Measurements from ENCODE around the gene MACF1.
"Not testable (repeated sequence)": the region's sequence is repeated elsewhere in the genome, so short reads cannot be mapped to it uniquely, and the experiment has no call there.

Gene MACF1

DNA sequence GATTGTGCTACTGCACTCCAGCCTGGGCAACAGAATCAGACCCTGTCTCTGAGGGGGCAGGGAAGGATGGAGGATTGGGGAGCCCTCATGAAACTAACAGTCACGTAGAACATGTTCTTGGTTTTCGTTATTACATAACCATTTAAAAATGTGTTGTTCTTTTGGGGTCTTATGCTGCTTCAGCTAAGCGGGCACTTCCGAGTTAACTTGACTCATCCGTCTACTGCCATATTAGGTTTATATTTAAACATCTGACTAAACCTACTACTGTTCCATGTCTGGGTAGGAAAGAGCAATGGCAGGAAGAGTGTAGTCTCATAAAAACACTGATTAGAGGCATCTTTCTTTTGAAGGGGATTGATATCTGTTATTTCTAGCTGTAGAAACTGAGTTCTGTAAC, 227.4 kb downstream of the MACF1 start:
- no peak for DNase-seq

DNA sequence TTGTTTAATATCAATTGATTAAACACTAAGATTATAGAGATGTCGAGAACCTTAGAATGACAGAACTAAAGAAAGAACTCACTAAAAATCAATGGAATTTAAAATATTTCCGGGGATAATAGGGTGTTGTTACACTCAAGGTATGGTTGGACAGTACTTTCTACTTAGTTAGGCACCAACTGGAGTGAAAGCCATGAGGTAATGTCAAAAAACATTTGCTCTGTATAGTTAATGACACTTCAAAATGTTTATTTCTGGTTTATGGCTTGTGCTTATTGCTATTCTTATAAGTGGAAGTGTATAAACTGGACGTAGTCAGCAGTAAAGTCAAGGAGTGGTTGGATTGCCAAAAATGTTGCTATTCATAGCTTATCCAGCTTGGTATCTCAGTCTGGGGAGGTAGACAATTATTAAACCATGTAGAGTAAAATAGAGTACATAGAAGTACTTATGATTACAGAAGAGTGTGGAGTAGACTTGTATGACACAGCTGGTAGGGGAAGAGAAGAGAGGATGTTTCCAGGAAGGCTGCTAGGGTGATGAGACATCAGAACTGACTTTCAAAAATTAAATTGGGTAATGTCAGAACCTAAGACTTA, 230.4 kb downstream of the MACF1 start:
- DNase-seq: no peak

DNA sequence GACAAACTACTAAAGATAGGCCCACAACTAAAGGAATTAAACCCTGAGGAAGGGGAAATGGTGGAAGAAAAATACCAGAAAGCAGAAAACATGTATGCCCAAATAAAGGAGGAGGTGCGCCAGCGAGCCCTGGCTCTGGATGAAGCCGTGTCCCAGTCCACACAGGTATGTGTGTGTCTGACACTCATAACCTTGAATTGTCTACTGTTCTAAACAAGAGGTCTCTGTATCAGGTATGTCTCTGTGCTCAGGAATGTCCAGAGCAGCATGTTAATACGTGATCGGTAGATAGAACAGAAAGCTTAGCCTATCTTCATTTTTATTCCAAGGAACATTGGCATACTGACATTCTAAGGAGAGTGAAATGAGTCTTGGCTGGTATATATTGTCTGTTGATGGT, 231.1 kb downstream of the MACF1 start:
- DNase-seq: no peak

DNA sequence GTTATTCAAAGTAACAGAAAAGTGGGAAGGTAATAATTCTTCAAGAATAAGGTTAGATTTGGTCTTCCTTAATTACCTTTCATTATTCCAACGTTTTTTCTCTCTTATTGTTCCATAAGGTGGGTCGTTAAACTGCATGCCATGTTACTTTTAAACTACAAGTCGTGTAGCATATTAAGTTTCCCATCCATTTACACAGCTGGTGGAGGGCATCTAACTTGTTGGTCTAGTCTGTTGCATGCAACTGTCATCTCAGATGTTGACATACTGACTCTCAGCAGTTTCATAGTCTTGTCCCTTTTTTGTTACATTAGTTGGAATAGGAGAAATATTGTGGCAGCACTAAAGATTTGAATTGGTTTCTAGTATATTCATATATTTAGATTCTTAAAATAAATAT, 232.3 kb downstream of the MACF1 start:
- no peak for DNase-seq

DNA sequence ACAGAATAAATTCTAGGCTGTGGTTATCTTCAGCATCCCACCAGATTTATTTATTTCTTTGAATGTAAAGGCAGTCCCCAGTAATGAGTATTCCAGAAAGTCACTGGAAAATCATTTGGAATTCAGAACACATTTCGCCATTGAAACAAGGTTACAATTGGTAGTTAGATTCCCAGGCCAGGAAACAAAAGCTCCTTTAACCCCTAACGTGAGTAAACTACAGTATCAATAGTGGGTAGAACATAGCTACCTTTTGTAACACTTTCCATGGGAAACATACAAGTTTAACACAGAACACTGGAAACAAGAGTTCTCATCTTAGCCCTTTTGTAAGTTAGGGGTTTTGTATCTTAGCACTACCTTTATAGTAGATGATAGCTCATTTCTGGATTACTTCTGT, 233.5 kb downstream of the MACF1 start:
- DNase-seq: no peak

DNA sequence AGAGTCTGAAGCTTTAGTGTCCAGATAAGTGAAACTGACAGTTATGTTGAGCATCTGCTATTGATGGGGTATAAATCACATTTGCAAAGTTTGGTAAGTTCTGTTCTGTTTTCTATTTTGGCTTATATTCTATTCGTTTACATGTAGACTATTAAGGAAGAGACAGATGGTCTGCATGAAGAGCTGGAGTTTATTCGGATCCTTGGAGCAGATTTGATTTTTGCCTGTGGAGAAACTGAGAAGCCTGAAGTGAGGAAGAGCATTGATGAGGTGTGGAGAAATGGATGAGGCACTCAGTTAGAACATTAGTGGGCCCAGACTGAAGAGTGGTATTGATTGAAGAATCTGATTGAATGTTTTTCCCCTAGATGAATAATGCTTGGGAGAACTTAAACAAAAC, 236.4 kb downstream of the MACF1 start:
- DNase-seq: no peak

DNA sequence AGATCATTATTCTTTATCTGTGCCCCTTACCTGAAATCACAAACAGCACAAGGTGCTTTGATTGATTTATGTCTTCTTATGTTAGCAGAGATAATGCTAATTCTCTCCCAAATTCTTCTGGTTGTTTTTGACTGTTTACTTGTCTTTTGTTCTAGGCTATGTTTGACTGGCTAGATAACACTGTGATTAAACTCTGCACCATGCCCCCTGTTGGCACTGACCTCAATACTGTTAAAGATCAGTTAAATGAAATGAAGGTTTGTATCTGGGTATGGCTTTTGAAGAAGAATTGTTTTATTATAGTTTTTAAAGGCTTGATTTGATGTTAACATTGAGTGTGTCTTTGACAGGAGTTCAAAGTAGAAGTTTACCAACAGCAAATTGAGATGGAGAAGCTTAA, 237.3 kb downstream of the MACF1 start:
- DNase-seq: no peak

DNA sequence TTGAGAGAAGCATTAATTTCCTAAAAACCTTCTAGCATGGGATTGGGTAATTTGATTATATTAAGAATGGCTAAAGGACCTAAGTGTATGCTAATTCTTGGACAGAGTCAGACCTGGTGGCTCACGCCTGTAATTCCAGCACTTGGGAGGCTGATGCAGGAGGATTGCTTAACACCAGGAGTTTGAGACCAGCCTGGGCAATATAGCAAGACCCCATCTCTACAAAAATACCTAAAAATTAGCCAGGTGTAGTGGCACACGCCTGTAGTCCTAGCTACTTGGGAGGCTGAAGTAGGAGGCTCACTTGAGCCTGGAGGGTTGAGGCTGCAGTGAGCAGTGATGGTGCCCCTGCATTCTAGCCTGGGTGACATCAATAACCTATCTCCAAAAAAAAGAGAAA, 241.1 kb downstream of the MACF1 start:
- no peak for DNase-seq

DNA sequence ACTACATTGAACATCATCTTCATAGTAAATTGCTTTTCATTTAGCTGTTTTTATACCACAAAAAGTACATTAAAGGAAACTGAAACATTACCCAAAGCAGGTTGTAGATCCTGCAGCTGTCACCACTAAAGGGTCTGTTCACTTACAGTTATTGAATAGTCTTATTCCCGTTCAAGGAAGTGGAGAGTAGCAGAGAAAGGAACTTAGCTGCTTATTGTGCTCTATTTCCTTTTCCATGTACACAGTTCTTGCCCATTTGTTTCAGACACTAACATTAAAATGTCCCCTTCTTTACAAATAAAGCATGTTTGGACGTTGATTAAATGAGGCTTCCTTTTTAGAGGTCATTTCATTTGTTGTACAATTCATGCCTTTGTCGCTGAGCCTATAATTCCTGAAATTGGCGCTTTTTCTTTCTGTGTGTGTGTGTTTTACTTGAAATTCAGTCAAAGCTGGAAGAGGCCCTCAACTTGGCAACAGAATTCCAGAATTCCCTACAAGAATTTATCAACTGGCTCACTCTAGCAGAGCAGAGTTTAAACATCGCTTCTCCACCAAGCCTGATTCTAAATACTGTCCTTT, 242.6 kb downstream of the MACF1 start:
- DNase-seq: no peak

DNA sequence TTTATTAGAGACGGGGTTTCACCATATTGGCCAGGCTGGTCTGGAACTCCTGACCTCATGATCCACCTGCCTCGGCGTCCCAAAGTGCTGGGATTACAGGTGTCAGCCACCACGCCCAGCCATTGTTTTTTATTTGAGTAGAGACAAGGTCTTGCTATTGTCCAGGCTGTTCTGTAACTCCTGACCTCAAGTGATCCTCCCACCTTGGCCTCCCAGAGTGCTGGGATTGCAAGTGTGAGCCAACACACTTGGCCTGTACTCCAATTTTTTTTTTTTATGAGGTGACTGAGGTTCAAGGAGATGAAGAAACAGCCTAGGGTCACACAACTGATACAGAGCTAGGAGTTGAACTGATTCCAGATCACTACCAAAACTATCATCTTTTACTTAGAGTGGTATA, 245.5 kb downstream of the MACF1 start:
- DNase-seq: not testable (repeated sequence)

DNA sequence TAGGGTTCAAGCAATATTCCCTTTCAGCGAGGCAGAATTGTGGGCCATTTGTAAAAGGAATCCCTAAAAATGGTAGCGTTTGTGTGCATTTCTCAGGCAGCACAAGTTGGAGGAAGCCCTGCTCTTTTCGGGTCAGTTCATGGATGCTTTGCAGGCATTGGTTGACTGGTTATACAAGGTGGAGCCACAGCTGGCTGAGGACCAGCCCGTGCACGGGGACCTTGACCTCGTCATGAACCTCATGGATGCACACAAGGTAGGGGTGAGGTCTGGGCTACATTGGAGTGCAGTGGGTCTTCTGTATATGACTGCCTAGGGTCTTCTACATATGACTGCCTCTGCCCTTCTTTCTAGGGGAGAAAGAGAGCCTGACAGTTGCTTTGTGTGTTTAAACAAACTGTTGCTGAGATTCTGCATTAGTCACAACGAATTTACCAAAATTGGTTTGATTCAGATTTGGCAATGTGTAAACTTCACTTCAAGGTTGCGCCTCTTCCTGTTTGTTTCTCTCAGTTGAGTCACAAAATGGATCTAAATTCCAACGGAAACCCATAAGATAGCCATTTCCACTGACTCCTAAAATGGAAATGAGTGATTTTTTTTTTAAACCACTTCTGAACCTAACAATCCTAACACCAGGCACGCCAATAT, 246.6 kb downstream of the MACF1 start:
- DNase-seq: no peak

DNA sequence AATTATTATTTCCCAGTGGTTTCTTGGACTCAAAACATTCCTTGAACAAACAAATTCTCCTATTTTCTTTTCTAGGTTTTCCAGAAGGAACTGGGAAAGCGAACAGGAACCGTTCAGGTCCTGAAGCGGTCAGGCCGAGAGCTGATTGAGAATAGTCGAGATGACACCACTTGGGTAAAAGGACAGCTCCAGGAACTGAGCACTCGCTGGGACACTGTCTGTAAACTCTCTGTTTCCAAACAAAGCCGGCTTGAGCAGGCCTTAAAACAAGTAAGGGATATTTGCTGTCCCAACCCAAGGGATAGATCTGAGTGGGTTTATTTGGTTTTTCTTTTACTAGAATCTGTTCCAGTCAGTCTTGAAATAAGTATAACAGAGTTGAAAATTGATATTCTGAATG, 247.6 kb downstream of the MACF1 start:
- DNase-seq: no peak

DNA sequence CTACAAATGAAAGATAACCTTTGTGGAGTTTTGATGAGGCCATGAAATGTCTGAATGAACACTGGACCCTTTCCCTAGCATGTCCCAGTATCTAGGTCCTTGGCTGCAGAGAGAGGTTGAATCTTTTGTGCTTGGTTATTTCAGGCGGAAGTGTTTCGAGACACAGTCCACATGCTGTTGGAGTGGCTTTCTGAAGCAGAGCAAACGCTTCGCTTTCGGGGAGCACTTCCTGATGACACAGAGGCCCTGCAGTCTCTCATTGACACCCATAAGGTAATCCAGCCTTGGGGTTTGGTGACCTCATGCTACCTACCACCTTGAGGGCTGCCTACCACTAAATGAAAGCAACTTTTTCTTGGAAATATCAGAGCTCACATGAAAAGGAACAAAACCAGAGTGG, 248.0 kb downstream of the MACF1 start:
- DNase-seq: no peak

DNA sequence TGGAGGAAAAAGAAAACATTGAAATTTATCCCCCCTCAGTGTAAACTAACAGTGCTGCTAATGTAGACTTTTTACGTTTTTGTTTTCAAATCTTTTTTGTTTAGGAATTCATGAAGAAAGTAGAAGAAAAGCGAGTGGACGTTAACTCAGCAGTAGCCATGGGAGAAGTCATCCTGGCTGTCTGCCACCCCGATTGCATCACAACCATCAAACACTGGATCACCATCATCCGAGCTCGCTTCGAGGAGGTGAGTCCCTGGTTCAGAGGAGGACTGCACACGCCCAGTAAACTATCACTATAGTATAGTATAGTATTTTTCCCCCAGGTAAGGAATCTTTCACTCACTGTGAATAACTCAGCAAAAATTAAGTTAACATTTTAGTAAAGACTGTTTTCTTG, 249.1 kb downstream of the MACF1 start:
- DNase-seq: no peak

DNA sequence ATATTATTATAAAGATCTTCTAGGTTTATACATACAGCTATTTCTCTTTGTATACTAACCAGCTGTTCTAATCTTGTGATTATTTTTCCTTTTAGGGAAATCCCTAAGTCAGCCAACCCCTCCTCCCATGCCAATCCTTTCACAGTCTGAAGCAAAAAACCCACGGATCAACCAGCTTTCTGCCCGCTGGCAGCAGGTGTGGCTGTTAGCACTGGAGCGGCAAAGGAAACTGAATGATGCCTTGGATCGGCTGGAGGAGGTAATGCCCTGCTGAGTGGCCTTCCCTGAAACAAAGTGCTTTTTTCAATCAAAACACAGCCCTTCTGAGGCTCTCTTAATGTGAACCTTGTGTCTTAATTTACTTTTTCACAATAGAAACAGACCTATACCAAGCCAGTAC, 254.5 kb downstream of the MACF1 start:
- no peak for DNase-seq

DNA sequence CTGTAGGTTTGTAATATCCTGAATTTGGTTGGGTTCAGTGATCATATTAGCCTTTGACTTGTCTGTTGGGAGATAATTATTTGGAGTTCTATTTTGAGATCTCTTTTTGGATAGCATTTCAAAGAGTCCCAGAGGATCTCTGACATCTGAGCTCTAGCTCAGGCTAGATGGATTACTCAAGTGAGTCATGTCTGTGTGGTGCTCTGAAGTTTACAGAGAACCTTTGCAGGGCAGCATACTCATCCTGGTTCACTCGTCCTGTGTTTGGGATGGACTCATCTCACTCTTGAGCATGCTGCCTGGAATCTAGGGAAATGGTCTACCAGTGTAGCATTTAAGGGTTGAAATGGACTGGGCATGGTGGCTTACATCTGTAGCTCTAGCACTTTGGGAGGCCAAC, 257.6 kb downstream of the MACF1 start:
- DNase-seq: no peak

DNA sequence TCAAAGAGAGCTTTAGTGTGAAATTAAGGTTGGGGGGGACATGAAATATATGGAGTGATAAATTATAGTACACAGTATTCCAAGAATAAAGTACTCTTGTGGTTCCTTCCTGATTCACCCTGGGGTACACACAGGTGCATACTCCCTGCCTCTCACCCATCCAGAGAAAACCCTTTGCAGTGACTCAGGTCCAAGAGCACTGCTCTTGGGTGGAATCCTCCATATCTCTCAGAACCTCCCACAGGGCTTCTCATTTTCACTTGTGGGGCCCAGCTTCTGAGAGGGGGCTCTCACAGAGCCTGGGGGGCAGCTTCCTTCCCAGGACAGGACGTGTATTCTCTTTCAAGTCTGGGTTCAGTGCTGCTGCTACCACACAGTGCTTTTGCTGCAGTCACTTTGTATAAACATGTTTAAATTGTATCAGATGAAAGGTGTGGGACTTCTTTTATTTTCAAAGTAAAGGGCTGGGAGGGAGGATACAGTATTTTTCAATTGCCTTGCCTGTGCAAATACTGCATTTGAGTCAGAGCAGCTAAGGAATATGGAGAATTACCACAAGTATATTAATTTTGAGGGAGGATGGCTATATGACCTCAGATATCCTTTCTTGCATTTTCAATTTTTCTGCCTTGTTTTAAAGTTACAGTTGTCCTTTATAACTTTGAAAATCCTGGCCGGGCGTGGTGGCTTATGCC, 262.1 kb downstream of the MACF1 start:
- no peak for DNase-seq

DNA sequence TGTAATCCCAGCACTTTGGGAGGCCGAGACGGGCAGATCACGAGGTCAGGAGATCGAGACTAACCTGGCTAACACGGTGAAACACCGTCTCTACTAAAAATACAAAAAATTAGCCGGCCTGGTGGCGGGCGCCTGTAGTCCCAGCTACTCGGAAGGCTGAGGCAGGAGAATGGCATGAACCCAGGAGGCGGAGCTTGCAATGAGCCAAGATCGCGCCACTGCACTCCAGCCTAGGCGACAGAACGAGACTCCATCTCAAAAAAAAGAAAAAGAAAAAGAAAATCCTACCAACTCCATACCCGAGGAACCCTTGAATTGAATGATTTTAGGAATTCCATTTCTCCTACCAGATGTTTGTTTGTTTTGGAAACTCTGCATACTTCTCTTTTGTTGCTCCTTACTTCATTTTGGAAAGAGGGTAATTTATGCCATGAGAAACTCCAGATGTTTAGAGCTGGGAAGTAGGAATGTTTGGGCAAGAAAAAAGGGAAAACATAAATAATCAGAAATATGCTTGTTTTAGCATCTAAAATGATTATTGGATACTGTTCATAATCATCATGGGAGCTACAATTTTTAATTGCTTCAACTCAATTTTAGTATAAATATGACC, 262.7 kb downstream of the MACF1 start:
- not testable (repeated sequence) for DNase-seq

DNA sequence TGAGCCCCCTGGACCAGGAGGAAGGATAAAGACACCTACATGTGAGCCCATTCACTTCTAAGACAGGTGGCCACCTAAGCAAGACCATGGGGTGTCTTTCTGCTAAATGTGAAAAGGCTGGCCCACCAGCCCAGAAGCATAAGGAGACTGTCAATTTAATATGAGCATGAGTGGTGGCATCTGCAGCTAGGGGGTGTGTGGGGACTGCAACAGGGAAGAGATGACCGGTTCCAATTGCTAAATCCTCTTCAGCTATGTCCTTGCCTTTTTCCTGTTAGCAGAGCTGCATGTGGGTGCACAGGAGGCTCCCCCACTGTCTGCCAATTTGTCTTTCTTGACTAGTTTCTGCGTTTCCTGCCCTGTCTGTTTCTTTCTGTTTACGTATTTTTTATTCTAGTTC, 264.7 kb downstream of the MACF1 start:
- DNase-seq: no peak

DNA sequence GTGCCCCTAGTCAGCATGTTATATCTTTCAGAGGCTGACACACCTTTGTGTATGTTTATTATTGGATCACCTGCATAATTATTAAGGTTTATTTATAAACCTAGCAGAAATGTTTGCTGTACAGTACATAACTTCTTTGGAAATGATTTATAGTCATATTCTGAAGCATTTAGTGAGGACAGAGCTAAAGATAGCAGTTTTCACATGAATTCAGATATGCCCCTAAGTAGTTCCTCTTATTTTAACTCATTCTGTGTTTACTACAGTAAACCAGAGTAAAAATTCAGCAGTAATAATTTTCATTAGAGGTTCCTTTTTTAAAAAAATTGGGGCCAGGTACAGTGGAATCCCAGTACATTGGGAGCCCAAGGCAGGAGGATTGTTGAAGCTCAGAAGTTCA, 265.5 kb downstream of the MACF1 start:
- DNase-seq: no peak

DNA sequence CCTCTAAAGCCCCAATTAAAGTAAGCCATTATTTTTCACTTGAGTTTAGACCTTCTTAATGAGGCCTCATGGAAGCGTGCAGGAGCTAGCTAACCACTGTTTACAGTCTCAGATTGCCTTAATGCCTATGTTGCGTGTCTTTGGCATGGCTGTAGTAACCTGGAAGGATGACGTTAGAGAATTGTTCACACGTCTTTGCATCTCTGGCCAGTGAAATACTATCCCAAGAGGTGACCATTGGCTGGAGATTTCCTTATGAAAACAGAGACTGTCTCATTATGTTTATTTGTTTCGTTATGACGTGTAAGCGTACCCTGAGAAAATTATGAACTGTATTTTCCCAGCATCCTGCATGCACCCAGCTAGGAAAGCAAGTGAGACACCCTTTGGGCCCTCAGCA, 268.3 kb downstream of the MACF1 start:
- no peak for DNase-seq

DNA sequence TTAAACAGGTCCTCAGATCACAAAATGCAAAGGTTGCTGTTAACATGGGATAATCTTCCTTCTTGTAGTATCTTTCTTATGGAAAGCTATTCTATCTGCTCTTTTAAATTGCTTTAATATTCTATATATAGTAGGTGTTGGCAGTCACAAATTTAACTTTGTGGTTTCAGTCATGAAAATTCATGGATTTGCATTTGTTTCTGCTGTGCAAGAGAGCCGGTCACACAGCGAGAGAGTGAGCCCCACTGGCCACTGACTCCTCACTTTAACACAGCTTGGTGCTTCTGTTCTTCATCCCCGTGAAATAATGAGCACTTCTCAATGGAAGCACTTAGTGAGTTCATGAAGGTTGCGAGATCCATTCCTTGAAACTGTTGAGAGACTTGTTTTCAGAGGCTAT, 268.8 kb downstream of the MACF1 start:
- DNase-seq: no peak

DNA sequence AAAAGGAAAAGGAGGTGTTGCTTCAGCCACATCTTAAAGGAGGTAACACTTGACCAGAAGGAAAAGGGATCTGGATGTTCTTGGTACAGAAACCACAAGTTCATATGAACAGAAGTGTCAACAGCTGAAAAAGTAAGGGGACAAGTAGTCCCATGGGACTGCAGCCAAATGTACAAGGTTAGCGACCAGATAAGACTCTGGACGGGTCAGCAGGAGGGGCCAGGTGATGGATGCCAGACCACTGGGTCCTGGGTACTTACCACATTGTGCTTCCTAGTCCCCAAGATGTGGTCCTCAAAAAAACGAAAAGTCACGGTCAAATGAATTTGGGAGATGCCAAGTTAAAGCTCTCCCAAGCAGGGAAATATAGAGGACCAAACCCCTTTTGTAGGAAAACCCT, 270.3 kb downstream of the MACF1 start:
- DNase-seq: no peak

DNA sequence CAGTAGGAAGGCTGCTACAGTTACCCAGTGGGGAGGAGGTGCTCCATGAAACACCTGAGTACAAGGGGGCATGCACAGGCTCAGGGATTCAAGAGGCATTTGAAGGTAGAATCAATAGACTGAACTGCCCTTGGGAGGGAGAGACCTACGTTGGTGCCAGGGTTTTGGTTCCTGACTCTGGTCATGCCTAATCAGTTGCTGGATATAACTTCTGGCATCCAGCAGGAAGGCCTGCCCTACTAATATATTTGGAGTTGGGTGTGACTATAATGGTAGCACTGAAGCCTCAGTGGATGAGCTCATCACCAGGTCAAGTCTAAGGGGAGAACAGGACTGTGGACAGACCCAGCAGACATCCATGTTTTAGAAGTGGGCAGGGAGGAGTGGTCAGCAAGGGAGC, 271.1 kb downstream of the MACF1 start:
- not testable (repeated sequence) for DNase-seq

All from activated T-cell treated with anti-CD3 and anti-CD28 coated beads for 4 hours (primary cell).